K562 (cell line): ENCODE results near the gene RACGAP1. TPM values are rescaled to one million over a fixed set of nuclear protein-coding genes. Genes with fewer than 3 reads are reported as not detected.

Source experiments
- ATAC-seq: fragments of 200-7000 bp; cut with Tn5 transposase; 3 replicates; pipeline ENCODE4 v1.9.1; 2020; ENCODE audit warnings: moderate library complexity
- BruUV-seq: library from RNA; stranded (reverse); fragments of 400-500 nt; replicated peaks from 2 replicates; lab custom pipeline; 2021; lab: Mats Ljungman, UMichigan
- CTCF ChIA-PET: fragments of 300-600 bp; formaldehyde crosslinking; extraction: SDS; loops from one replicate; lab custom pipeline; 2021; ENCODE audit warnings: low intra/inter-chr PET ratio; lab: Yijun Ruan, JAX
- POLR2A ChIA-PET: fragments of 300-600, 350-650 bp; sonication (Branson Sonifier 250); formaldehyde crosslinking; extraction: SDS; loops from one replicate; lab custom pipeline; 2021; ENCODE audit warnings: antibody characterized with exemption, inconsistent platforms; lab: Yijun Ruan, JAX
- DNase-seq, 4 experiments: peaks; one replicate each; pipeline versions ENCODE4 v3.0.0 to v3.0.0-alpha.2; 2011 to 2018; ENCODE audit warnings: low spot score in 3 of 4, mixed read lengths in 3 of 4; ENCODE audit errors: extremely low read depth in 1 of 4
- FAIRE-seq: peaks from 2 replicates; lab custom pipeline; 2011; peaks lifted over from hg19 to GRCh38; lab: Jason Lieb, UNC
- H2AFZ ChIP-seq: 2 replicates; pipeline ENCODE4 v1.6.0; 2011; ENCODE audit warnings: low read depth, low read length, control low read depth, inconsistent platforms
- H3K27ac ChIP-seq: fragments of 200-600 bp; 3 replicates; pipeline ENCODE4 v1.8.0; 2011; ENCODE audit warnings: low read depth, mild to moderate bottlenecking, control low read depth, inconsistent platforms, low read length, moderate library complexity, mixed read lengths; ENCODE audit errors: extremely low read depth
- H3K27me3 ChIP-seq, 2 experiments: fragments of 300-600 bp in 1 of 2; 2 replicates in 1 of 2; 3 replicates in 1 of 2; pipeline versions ENCODE4 v1.6.0 to v1.8.0; 2011; ENCODE audit warnings: inconsistent platforms in 2 of 2, low read length in 2 of 2, mild to moderate bottlenecking in 1 of 2, mixed read lengths in 1 of 2, moderate library complexity in 1 of 2; ENCODE audit not compliant: control insufficient read depth in 2 of 2, insufficient read depth in 2 of 2
- H3K36me3 ChIP-seq: fragments of 300-600 bp; 3 replicates; pipeline ENCODE4 v1.8.0; 2011; ENCODE audit warnings: mild to moderate bottlenecking, low read length, inconsistent platforms; ENCODE audit not compliant: control insufficient read depth, insufficient read depth
- H3K4me1 ChIP-seq, 2 experiments: fragments of 200-600 bp in 1 of 2; replicated peaks in 1 of 2; 2 replicates in 1 of 2; 3 replicates in 1 of 2; pipeline versions ENCODE4 v1.5.1 to v1.8.0; 2011; ENCODE audit warnings: inconsistent platforms in 2 of 2, low read length in 2 of 2, mild to moderate bottlenecking in 1 of 2, mixed read lengths in 1 of 2, moderate library complexity in 1 of 2; ENCODE audit not compliant: control insufficient read depth in 2 of 2, insufficient read depth in 2 of 2
- H3K4me2 ChIP-seq: 2 replicates; pipeline ENCODE4 v1.6.1; 2011; ENCODE audit warnings: low read length, control low read depth, inconsistent platforms, mixed read lengths; ENCODE audit not compliant: insufficient read depth
- H3K4me3 ChIP-seq: fragments of 200-600 bp; sonication (generic), shearing (Covaris generic); 2 replicates; pipeline ENCODE4 v1.5.1; 2016; ENCODE audit warnings: control low read depth, inconsistent platforms
- H3K79me2 ChIP-seq: fragments of 200-600 bp; 3 replicates; pipeline ENCODE4 v1.8.0; 2011; ENCODE audit warnings: low read length, inconsistent platforms; ENCODE audit not compliant: control insufficient read depth, insufficient read depth
- H3K9ac ChIP-seq, 2 experiments: 2 replicates each; pipeline versions ENCODE4 v1.6.0 to v1.6.1; 2011; ENCODE audit warnings: low read depth in 2 of 2, low read length in 2 of 2, control low read depth in 1 of 2, inconsistent platforms in 1 of 2, mild to moderate bottlenecking in 1 of 2, mixed read lengths in 1 of 2; ENCODE audit not compliant: insufficient read depth in 1 of 2
- H3K9me1 ChIP-seq: one replicate; pipeline ENCODE4 v1.6.0; 2011; ENCODE audit warnings: inconsistent platforms, mild to moderate bottlenecking, low read length, moderate library complexity; ENCODE audit not compliant: control insufficient read depth, insufficient read depth
- H3K9me3 ChIP-seq: replicated peaks from 2 replicates; pipeline ENCODE4 v1.5.1; 2011; ENCODE audit warnings: low read depth, low read length, inconsistent platforms; ENCODE audit not compliant: control insufficient read depth, insufficient read depth
- H4K20me1 ChIP-seq: replicated peaks from 2 replicates; pipeline ENCODE4 v1.6.1; 2011; ENCODE audit warnings: low read length, inconsistent platforms, mixed read lengths; ENCODE audit not compliant: control insufficient read depth, insufficient read depth
- CREM ChIP-seq: IDR thresholded peaks from 2 replicates; pipeline ENCODE4 v1.6.1; 2014; ENCODE audit warnings: antibody characterized with exemption, low read depth
- HLTF ChIP-seq: fragments of 450-650 bp; IDR thresholded peaks from 2 replicates; pipeline ENCODE4 v1.6.1; 2016
- RBBP5 ChIP-seq: fragments of 200-600 bp; sonication (generic); IDR thresholded peaks from 2 replicates; pipeline ENCODE4 v1.6.1; 2012; ENCODE audit warnings: borderline replicate concordance, mild to moderate bottlenecking, low read length, control low read depth, inconsistent platforms; ENCODE audit not compliant: insufficient read depth, poor library complexity, severe bottlenecking
- STAG1 ChIP-seq: sonication (generic); formaldehyde crosslinking; IDR thresholded peaks from 2 replicates; pipeline ENCODE4 v1.5.0; 2020; ENCODE audit warnings: missing genetic modification reagents, borderline replicate concordance
- ZBTB11 ChIP-seq, 3 experiments: fragments of 200-800 bp in 1 of 3; fragments of 250-450 bp in 1 of 3; fragments of 450-650 bp in 1 of 3; sonication (Bioruptor Pico) in 1 of 3; sonication (Bioruptor generic) in 1 of 3; formaldehyde crosslinking in 1 of 3; IDR thresholded peaks; 2 replicates each; pipeline versions ENCODE4 v1.6.1 to v1.8.0; 2016 to 2022; ENCODE audit warnings: mild to moderate bottlenecking in 2 of 3, missing genetic modification characterization in 2 of 3, missing compliant biosample characterization in 1 of 3, moderate library complexity in 1 of 3
- ZNF695 ChIP-seq: fragments of 450-650 bp; formaldehyde crosslinking; IDR thresholded peaks from 2 replicates; pipeline ENCODE4 v1.4.0; 2020; ENCODE audit warnings: mild to moderate bottlenecking, moderate library complexity
- ZNF764 ChIP-seq: fragments of 250-450 bp; sonication (Bioruptor Pico); IDR thresholded peaks from 2 replicates; pipeline ENCODE4 v1.4.0; 2020; ENCODE audit warnings: low read depth, mild to moderate bottlenecking, moderate library complexity
- WGBS: fragments of 100-300 bp; shearing (Covaris generic); methylation state at CpG from one replicate; pipeline ENCODE4 v1.1.6; 2016; ENCODE audit warnings: low coverage, mixed read lengths; ENCODE audit not compliant: insufficient coverage; ENCODE audit errors: missing lambda C conversion rate; 5-methylcytosine and 5-hydroxymethylcytosine counted together
- in situ Hi-C: fragments of 300-500 bp; cut with MboI; formaldehyde crosslinking; loops from 4 replicates; pipeline ENCODE4 v1.15.0; 2018; ENCODE audit warnings: inconsistent platforms, mixed read lengths
- intact Hi-C: fragments of 100-400 bp; cut with micrococcal nuclease; formaldehyde crosslinking; loops from 2 replicates; pipeline ENCODE4 v1.14.2; 2022
- polyA plus RNA-seq, 8 experiments: library from polyadenylated mRNA; depleted of rRNA in 4 of 8; stranded (reverse) in 5 of 8; unstranded in 3 of 8; fragments of >200 nt; fragmentation: Nextera tagmentation in 2 of 8; fragmentation: Illumina TruSeq in 1 of 8; extraction: Ambion mirVana in 2 of 8; extraction: Trizol in 1 of 8; gene quantifications; 2 replicates each; pipeline versions ENCODE4 v1.2.1 to v1.2.3, GENCODE V29; 2011 to 2014; ENCODE audit warnings: inconsistent platforms in 1 of 8, missing spikeins in 1 of 8
- total RNA-seq, 7 experiments: library from RNA; depleted of rRNA in 6 of 7; stranded (reverse); fragments of >200 nt in 6 of 7; fragmentation: Illumina TruSeq in 2 of 7; extraction: Trizol in 2 of 7; gene quantifications; 2 replicates each; pipeline versions ENCODE4 v1.2.1 to v1.2.3, GENCODE V29; 2011 to 2021; ENCODE audit warnings: low replicate concordance in 1 of 7

Gene RACGAP1
- total and polyA plus RNA-seq, 9 of the 15 experiments (the other 6 are each of a cell fraction or from before 2014, with no cell fraction given) = 56.4 to 92.9 (median 71.8) TPM

- TF ChIP-seq ZBTB11 (CRISPR knock-in tag; IDR thresholded peaks at IDR 0.05) (peak in 1 of 3 experiments; percentile 28; a peak in 1 of 6 replicates), CREM (0 out of 2 replicates have a peak, but pooled peaks have one; percentile 24)
Observed at GRCh38 chr12:49974231-49974675, 51.0 kb downstream of the RACGAP1 start (continued).

GRCh38 chr12:49973361-49973830 lies 51.9 kb downstream of the RACGAP1 start:
- Histone ChIP-seq H3K79me2 (no peaks in the 10 kb centered on the region), H3K9me1 (no peaks in the 10 kb centered on the region), H3K27me3 (peaks cover 28 to 59% of the 10 kb centered on the region in 2 experiments; a peak in 4 of 5 replicates), H3K4me3 (no peak overlapping the region), H4K20me1 (peaks cover 18% of the 10 kb centered on the region), H3K4me2 (no peak overlapping the region), H3K9ac (peak overlapping the region in 1 of 2 experiments; percentile 45; a peak in 1 of 4 replicates), H3K9me3 (no peaks in the 10 kb centered on the region), H2AFZ (no peak overlapping the region), H3K27ac (no peak overlapping the region), H3K4me1 (peaks cover 0 to 34% of the 10 kb centered on the region in 2 experiments; a peak in 2 of 5 replicates), H3K36me3 (no peaks in the 10 kb centered on the region)
- DNase-seq (no peak), FAIRE-seq (no peak), ATAC-seq (no peak)
- intact Hi-C loops = no loop called here
- ChIA-PET POLR2A (interaction anchor here (0.6 kb wide), 1 partner anchor 517 kb away, joined by 3 read pairs; no protein-coding TSS in a partner anchor), CTCF (interaction anchor here (0.6 to 1.7 kb wide), 5 partner anchors 82 to 1245 kb away, joined by 3 to 5 read pairs (median 4); no protein-coding TSS in a partner anchor)
- no TSS peak for BruUV-seq
- in situ Hi-C loops = loop anchor here (5.0 kb wide), 1 partner anchor 94 kb away; no protein-coding TSS in a partner anchor
- WGBS = 54% methylated on average over 19 of the region's 19 CpGs
- no peak for TF ChIP-seq ZNF764 (CRISPR knock-in tag)
- no peak for TF ChIP-seq ZNF695 (CRISPR knock-in tag)
- 0 out of 2 replicates have a peak, but pooled peaks have one; percentile 25 for TF ChIP-seq STAG1 (CRISPR knock-in tag)
- TF ChIP-seq HLTF = no peak
- peak; percentile 11 for TF ChIP-seq RBBP5
